ENCODE results near the gene LRRC70.
"Not testable (repeated sequence)": the region's sequence is repeated elsewhere in the genome, so short reads cannot be mapped to it uniquely, and the experiment has no call there.

Gene LRRC70

GRCh38 chr5:62608529-62609511 lies 30.2 kb downstream of the LRRC70 start:
- no peak for DNase-seq (ENCODE audit: low spot score)

DNA sequence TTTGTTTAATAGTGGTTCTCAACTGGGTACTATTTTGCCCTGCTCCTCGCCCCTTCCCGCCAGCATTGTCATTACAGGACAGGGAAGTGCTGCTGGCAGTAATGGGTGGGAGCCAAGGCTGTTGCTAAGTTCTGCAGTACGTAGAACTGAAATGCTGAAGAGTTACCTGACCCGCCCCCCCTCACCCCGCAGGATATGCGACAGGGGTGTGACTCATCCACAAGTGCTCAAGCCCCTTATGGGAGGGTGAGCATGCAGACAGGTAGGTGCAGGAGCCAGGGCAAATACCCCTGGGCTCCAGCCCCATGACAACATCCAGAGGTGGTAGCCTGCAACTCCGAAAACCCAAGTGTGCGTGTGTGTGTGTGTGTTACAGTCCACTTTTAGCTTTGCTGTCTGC lies 35.7 kb downstream of the LRRC70 start:
- DNase-seq (ENCODE audit: low spot score), result no peak

DNA sequence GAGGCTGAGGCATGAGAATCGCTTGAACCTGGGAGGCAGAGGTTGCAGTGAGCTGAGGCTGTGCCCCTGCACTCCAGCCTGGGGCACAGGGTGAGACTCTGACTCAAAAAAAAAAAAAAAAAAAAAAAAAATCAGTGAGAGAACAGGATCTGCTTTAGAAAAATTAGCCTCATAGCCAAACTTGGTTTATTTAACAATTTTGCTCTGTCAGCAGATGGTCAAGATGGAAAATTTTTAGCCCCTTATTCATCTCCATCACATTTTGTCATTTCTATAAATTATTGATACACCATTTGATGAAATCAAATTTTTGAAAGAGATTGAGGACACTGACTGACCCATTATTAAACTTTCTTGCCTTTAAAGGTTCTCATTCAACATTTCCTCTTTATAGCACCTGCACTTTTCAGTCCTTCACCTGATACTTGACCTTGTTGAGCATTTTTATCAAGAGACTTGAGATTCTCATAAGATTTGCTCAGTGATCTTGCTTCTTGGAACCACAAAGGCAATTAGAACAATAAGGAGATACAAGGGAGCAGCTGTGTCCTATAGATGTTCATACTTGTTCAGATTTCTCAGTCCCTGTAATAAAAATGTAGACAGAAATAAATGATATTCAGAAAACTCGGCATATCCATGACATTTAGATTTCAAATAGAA lies 38.1 kb downstream of the LRRC70 start:
- DNase-seq (ENCODE audit: low spot score), result no peak

DNA sequence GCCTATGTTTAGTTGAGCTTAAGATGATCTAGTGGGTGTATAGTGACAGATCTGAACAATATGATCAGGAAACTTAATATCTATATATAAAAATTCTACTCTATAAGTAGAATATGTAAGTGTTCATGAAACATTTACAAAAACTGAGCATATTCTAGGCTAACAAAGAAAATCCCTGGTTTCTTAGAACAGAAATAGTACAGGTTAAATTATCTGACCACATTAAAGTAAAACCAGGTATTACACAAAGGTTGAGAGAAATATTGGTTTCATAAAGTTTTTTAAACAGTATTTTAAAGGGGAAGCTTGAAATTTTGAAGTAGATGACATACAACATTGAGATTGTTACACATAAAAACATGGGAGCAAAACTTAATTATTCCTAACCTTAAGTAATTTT lies 39.3 kb downstream of the LRRC70 start:
- no peak for DNase-seq (ENCODE audit: low spot score)

DNA sequence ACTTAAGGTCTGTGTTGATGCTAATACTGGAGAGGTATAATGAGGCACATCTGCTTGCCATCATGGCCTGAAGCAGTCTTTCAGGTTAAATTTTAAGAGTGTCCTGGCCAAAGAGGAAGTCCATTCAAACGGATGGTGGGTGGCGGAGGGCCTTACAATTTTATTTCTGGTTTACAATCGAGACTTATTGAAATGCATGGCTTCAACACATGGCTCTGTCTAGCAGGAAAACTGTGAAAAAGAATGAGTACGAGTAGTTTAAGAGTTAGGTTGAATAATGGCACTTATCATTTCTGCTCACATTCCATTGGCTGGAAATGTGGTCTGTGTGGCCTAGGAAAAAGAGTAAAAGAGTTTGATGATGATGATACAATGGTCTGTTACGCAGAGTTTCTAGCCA lies 42.1 kb downstream of the LRRC70 start:
- no peak for DNase-seq (ENCODE audit: low spot score)

DNA sequence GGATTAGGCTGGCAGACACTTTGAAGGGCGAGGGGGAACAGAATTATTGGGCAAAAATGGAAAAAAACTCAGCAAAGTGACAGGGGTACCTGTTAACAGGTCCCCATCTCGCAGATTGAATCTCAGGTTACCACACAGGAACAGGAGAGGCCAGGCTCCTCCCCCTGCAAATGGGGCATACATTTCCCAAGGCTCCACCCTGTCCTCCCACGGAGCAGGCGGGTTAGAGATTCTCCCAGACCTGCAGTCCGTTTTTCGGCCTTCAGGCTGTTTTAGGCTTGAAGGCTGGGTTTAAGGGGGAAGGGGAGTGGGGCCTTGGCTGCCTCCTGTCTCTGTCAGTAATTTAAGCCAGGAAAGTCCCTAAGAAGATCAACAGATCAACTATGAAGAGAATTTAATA lies 42.7 kb downstream of the LRRC70 start:
- no peak for DNase-seq (ENCODE audit: low spot score)

GRCh38 chr5:62623271-62623670 lies 44.7 kb downstream of the LRRC70 start:
- DNase-seq (ENCODE audit: low spot score), result no peak

DNA sequence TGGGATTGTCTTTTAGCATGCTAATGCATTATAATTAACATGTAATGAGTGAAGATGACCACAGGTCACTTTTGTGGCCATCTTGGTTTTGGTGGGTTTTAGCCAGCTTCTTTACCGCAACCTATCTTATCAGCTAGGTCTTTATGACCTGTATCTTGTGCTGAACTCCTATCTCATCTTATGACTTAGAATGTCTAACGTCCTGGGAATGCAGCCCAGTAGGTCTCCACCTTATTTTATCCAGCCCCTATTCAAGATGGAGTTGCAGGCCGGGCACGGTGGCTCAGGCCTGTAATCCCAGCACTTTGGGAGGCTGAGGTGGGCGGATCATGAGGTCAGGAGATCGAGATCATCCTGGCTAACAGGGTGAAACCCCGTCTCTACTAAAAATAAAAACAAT lies 45.8 kb downstream of the LRRC70 start:
- not testable (repeated sequence) for DNase-seq (ENCODE audit: low spot score)

DNA sequence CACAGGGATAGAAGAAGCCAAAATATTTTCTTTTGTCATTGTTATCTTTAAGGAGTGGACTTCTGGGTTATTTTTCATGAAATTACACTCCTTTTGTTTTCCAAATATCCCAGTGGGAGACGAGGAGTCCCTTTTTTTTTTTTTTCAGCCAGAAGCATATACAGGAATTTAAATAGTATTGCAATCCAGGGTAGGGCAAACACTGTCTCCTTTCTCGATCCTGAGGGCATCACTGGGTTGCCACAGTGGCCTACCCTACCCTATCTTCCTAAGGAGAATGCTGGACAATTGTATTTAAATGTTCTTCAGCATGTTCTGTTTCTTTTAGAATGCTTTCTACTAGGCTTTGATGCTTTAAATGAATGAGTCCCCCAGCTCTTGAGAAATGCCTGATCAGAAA lies 47.9 kb downstream of the LRRC70 start:
- DNase-seq (ENCODE audit: low spot score), result no peak

- DNase-seq (ENCODE audit: low spot score), result no peak
These were observed 48.5 kb downstream of the LRRC70 start for GRCh38 chr5:62627121-62627520.

- DNase-seq (ENCODE audit: low spot score), result no peak
These were observed 49.3 kb downstream of the LRRC70 start for GRCh38 chr5:62627901-62628300.

Measured in kidney capillary endothelial cell (primary cell).